ENCODE data around the gene ANAPC1. TPM values are rescaled to one million over a fixed set of nuclear protein-coding genes. Genes with fewer than 3 reads are reported as not detected.
"Not testable (repeated sequence)": the region's sequence is repeated elsewhere in the genome, so short reads cannot be mapped to it uniquely, and the experiment has no call there.

Gene ANAPC1
- total RNA-seq, 2 experiments from 2014 or later = 52.1 to 52.5 TPM

DNA sequence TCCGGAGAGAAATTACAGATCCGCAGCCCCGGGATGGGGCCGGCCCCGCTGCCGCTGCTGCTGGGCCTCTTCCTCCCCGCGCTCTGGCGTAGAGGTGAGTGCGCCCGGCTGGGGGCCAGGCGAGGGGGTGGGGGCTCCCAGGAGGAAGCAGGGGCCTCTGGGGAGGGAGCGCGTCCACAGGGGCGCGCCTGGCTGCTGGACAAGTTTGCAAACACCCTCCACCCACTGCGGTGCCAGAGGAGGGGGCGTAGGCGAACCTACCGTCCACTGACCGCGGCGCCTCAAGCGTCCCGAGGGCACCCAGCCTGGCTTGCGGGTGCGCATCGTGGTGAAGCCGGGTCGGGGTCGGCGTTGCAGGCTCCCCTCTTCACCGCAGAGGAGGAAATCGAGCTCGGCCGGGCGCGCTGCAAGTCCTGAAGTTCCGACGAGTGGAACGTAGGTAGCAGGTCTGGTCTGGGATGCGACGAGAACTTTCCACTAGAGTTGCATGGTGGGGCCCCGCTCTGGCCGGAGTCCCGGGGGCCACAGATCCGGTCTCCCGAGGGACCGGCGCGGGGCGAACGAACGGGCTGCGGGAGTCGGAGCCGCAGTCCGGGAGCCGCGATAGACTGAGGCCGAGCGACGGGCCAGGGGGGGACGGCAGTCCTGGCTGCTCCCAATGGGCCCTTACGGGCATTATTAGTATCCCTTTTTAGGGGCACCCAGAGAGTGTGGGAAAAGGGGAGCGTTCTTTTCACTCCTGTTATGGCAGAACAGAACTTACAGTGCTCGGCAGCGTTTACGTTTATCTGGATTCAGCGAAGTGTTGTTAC lies 14.9 kb upstream of the ANAPC1 start:
- peak overlapping the region; percentile 63 for H3K4me3 Mint-ChIP-seq
- H3K9me3 Mint-ChIP-seq = no peaks in the 10 kb centered on the region
- peak; percentile 23 for DNase-seq
- peaks cover 14% of the 10 kb centered on the region for H3K4me1 Mint-ChIP-seq
- POLR2A ChIA-PET = interaction anchor here (1.1 kb wide), 1 partner anchor 14 kb away, joined by 3 read pairs; no protein-coding TSS in a partner anchor
- peaks cover 42% of the 10 kb centered on the region for H3K27me3 Mint-ChIP-seq
- H3K36me3 Mint-ChIP-seq (ENCODE audit: low read depth) = no peaks in the 10 kb centered on the region
- no peak overlapping the region for H3K27ac Mint-ChIP-seq
- CTCF ChIA-PET = interaction anchor here (0.7 to 1.3 kb wide), 3 partner anchors 11 to 539 kb away, joined by 3 to 7 read pairs (median 6); no protein-coding TSS in a partner anchor

GRCh38 chr2:111897924-111898702 lies 14.1 kb upstream of the ANAPC1 start, which contains the start of gene MERTK:
Gene MERTK, plus strand, starts transcription at chr2:111898607. Its CDS starts 129 bp downstream, at chr2:111898736.
- Mint-ChIP-seq H3K4me3 (peak within 1 kb of the TSS; percentile 63), H3K4me1 (peaks cover 14% of the 10 kb centered on the region), H3K27me3 (peaks cover 41% of the 10 kb centered on the region), H3K9me3 (no peaks in the 10 kb centered on the region), H3K36me3 (ENCODE audit: low read depth) (no peaks in the 10 kb centered on the region), H3K27ac (no peak within 1 kb of the TSS)
- CTCF ChIA-PET = interaction anchor here (0.7 to 1.2 kb wide), 3 partner anchors 10 to 540 kb away, joined by 3 to 6 read pairs (median 3); no protein-coding TSS in a partner anchor
- DNase-seq = peak; percentile 54
- POLR2A ChIA-PET = interaction anchor here (1.0 kb wide), 1 partner anchor 11 kb away, joined by 4 read pairs; no protein-coding TSS in a partner anchor

DNA sequence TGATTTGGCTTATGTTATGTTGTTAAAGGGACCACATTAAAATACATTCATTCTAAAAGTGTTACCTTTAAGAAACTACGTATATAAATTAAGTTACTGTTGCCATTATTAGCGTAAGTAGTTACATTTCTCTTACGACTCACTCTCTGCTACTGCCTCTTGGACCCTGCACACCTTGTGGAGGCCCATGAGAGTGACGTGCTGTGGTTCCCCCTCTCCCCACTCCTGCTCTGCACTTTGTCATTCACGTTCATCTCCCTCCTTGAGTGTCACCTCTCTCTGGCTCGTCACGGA lies 13.6 kb upstream of the ANAPC1 start:
- Mint-ChIP-seq H3K4me3 (peak overlapping the region; percentile 40), H3K27ac (no peak overlapping the region), H3K9me3 (no peaks in the 10 kb centered on the region), H3K36me3 (ENCODE audit: low read depth) (no peaks in the 10 kb centered on the region), H3K27me3 (peaks cover 37% of the 10 kb centered on the region), H3K4me1 (peaks cover 14% of the 10 kb centered on the region)
- ChIA-PET POLR2A (interaction anchor here (1.0 kb wide), 1 partner anchor 10 kb away, joined by 4 read pairs; no protein-coding TSS in a partner anchor), CTCF (interaction anchor here (1.0 to 1.2 kb wide), 2 partner anchors 10 to 127 kb away, joined by 3 to 6 read pairs; no protein-coding TSS in a partner anchor)
- DNase-seq = no peak

DNA sequence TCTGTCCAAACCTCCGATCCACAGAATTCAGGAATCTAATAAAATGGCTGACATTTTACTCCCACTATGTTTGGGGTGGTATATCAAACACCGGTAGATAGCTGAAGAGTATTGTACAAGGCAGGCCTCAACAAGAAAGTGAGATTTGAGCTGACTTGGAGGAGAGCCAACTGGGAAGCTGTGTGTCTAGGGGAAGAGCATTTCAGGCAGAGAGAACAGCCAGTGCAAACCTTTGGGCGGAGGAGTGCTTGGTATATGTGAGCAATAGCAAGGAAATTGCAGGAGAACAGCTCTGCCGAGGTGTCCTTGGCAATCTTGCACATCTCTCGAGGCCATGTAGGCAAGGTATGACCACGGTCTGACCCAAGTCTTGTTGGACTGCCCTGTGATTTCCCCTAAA lies 12.6 kb upstream of the ANAPC1 start:
- Mint-ChIP-seq H3K27ac (no peak overlapping the region), H3K4me1 (peaks cover 14% of the 10 kb centered on the region), H3K27me3 (peaks cover 32% of the 10 kb centered on the region), H3K4me3 (no peak overlapping the region), H3K36me3 (ENCODE audit: low read depth) (no peaks in the 10 kb centered on the region), H3K9me3 (no peaks in the 10 kb centered on the region)
- POLR2A ChIA-PET = interaction anchor here (1.1 to 1.4 kb wide), 2 partner anchors 12 to 13 kb away, joined by 3 to 6 read pairs; partner anchors contain the start of gene ANAPC1
- CTCF ChIA-PET = interaction anchor here (1.7 kb wide), 1 partner anchor 9 kb away, joined by 7 read pairs; no protein-coding TSS in a partner anchor
- no peak for DNase-seq

GRCh38 chr2:111896024-111896423 lies 12.0 kb upstream of the ANAPC1 start:
- POLR2A ChIA-PET = interaction anchor here (1.1 to 1.4 kb wide), 2 partner anchors 11 to 12 kb away, joined by 3 to 6 read pairs; partner anchors contain the start of gene ANAPC1

DNA sequence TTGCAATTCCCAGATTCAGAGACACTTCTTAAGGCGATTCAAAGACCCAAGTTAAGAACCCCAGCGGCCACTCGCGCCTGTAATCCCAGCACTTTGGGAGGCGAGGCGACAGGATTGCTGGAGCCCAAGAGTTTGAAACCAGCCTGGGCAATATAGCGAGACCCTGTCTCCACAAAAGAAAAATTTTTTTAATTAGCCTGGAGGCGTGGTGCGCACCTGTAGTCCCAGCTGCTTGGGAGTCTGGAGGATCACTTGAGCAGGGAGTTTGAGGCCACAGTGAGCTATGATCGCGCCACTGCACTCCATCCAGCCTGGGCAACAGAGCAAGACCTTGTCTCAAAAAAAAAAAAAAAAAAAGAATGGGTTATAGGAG lies 585 bp upstream of the ANAPC1 start:
- no peak for DNase-seq
- Mint-ChIP-seq H3K9me3 (no peaks in the 10 kb centered on the region), H3K4me3 (peak overlapping the region; percentile 83), H3K27me3 (no peaks in the 10 kb centered on the region), H3K4me1 (peaks cover 29% of the 10 kb centered on the region), H3K27ac (peak overlapping the region; percentile 81), H3K36me3 (ENCODE audit: low read depth) (peaks cover 5% of the 10 kb centered on the region)
- POLR2A ChIA-PET = interaction anchor here (1.0 to 2.6 kb wide), 6 partner anchors 12 to 170 kb away, joined by 3 to 13 read pairs (median 4); partner anchors contain the start of gene TMEM87B
- CTCF ChIA-PET = interaction anchor here (0.6 to 1.3 kb wide), 3 partner anchors 21 to 596 kb away, joined by 3 to 4 read pairs (median 3); no protein-coding TSS in a partner anchor

More at GRCh38 chr2:111896024-111896423, 12.0 kb upstream of the ANAPC1 start:
- no peaks in the 10 kb centered on the region for H3K36me3 Mint-ChIP-seq (ENCODE audit: low read depth)
- no peak overlapping the region for H3K27ac Mint-ChIP-seq
- DNase-seq = no peak
- CTCF ChIA-PET = interaction anchor here (1.7 kb wide), 1 partner anchor 8 kb away, joined by 7 read pairs; no protein-coding TSS in a partner anchor
- H3K4me1 Mint-ChIP-seq = peaks cover 14% of the 10 kb centered on the region
- no peaks in the 10 kb centered on the region for H3K9me3 Mint-ChIP-seq
- H3K4me3 Mint-ChIP-seq = no peak overlapping the region
- H3K27me3 Mint-ChIP-seq = peaks cover 32% of the 10 kb centered on the region

DNA sequence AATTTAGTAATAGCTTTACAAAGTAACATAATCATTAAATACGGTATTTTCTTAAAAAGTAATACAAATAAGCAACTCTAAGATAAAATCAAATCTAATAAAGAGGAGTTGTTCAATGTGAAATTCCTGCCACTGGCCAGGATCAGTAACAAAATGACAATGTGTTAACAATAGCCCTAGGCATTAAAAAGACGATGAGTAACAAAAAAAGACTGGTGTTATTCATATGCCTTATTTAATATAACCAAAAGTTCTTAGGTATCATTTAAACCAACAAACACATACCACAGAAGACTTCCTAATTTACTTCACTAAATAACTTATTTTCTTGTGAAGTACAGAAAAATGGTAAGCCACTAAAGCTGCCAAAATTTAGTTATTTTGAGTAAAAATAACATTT lies 11.2 kb downstream of the ANAPC1 start:
- CTCF ChIA-PET, H3K4me1 Mint-ChIP-seq, POLR2A ChIA-PET, H3K9me3 Mint-ChIP-seq, H3K4me3 Mint-ChIP-seq, H3K27me3 Mint-ChIP-seq, H3K27ac Mint-ChIP-seq, DNase-seq: not testable (repeated sequence)
- H3K36me3 Mint-ChIP-seq (ENCODE audit: low read depth) = peaks cover 49% of the 10 kb centered on the region

GRCh38 chr2:111865124-111865523 lies 18.9 kb downstream of the ANAPC1 start:
- H3K27ac Mint-ChIP-seq, H3K9me3 Mint-ChIP-seq, CTCF ChIA-PET, H3K4me3 Mint-ChIP-seq, H3K27me3 Mint-ChIP-seq, DNase-seq, POLR2A ChIA-PET, H3K4me1 Mint-ChIP-seq: not testable (repeated sequence)
- H3K36me3 Mint-ChIP-seq (ENCODE audit: low read depth) = peaks cover 21% of the 10 kb centered on the region

GRCh38 chr2:111860005-111860404 lies 24.0 kb downstream of the ANAPC1 start:
- POLR2A ChIA-PET, CTCF ChIA-PET: not testable (repeated sequence)

DNA sequence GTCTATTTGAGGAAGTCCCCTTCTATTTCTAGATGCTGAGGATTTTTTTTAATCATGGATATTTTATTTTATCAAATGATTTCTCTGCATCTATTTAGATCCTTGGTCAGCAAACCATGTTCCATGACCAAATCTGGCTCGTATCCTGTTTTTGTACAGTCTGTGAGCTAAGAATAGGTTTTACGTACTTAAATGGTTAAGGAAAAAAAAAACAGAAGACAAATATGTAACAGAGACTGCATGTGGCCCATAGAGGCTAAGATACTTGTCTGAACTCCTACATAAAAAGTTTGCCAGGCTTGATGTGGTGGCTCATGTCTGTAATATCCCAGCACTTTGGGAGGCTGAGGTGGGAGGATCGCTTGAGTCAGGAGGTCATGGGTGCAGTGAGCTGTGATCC lies 31.4 kb downstream of the ANAPC1 start:
- DNase-seq, CTCF ChIA-PET, POLR2A ChIA-PET, H3K27ac Mint-ChIP-seq, H3K9me3 Mint-ChIP-seq, H3K4me1 Mint-ChIP-seq, H3K27me3 Mint-ChIP-seq, H3K4me3 Mint-ChIP-seq: not testable (repeated sequence)
- peaks cover 28% of the 10 kb centered on the region for H3K36me3 Mint-ChIP-seq (ENCODE audit: low read depth)

More at GRCh38 chr2:111860005-111860404, 24.0 kb downstream of the ANAPC1 start:
- peaks cover 18% of the 10 kb centered on the region for H3K36me3 Mint-ChIP-seq (ENCODE audit: low read depth)
- H3K9me3 Mint-ChIP-seq, H3K4me1 Mint-ChIP-seq, H3K27ac Mint-ChIP-seq, H3K4me3 Mint-ChIP-seq, DNase-seq, H3K27me3 Mint-ChIP-seq: not testable (repeated sequence)

DNA sequence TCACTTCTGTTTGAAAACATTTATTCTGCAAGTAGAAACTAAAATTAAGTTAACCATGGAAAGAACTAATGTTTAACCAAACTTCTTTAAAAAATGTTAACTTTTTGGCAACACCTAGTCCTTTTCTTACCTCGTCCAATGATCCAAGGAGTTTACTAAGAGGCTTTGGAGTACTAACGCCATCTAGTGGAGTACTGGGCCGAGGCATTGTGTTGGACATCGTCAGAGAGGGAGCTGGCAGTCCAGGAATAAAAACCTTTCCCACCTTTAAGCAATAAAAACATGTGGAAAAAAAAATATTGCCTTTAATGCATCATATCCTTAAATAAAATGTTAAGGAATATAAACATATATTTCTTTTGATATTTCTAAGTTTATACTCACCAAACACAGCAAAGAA lies 33.3 kb downstream of the ANAPC1 start:
- POLR2A ChIA-PET = not testable (repeated sequence)

DNA sequence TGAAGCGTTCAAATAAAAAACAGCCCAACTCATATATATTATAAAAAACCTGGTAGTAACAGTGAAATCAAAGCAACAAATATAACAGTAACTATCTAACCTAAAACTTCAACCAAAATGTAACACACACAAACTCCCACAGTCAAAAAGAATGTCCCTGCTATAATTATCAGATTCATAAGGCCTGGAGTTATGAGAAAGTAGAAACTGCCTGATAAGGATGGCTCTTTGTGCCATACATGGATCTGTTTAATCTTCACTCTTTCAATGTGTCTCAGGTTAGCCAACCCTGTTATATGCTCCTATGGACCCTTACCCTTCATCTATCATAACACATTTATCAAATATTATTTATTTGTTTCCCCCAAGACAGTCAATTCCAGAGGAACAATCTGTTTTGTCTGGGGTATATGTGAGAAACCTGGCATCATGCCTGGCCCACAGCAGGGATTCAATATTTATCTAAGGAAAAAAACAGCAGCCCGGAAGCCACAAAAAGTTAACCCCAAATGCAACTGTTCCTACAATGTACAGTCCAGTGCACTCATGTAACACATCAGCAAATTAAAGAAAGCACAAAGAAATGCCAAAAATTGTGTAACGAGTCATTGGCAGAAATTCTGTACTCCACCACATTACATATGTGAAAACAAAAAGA lies 44.2 kb downstream of the ANAPC1 start:
- H3K27ac Mint-ChIP-seq, H3K4me3 Mint-ChIP-seq, CTCF ChIA-PET, DNase-seq, H3K27me3 Mint-ChIP-seq, H3K4me1 Mint-ChIP-seq, H3K9me3 Mint-ChIP-seq, POLR2A ChIA-PET: not testable (repeated sequence)
- peaks cover 27% of the 10 kb centered on the region for H3K36me3 Mint-ChIP-seq (ENCODE audit: low read depth)

More for the DNA sequence above, 33.3 kb downstream of the ANAPC1 start:
- H3K36me3 Mint-ChIP-seq (ENCODE audit: low read depth) = peaks cover 31% of the 10 kb centered on the region
- H3K27me3 Mint-ChIP-seq, H3K4me3 Mint-ChIP-seq, CTCF ChIA-PET, H3K4me1 Mint-ChIP-seq, H3K9me3 Mint-ChIP-seq, H3K27ac Mint-ChIP-seq: not testable (repeated sequence)
- peak; percentile 35 for DNase-seq

Data from activated CD4-positive, alpha-beta memory T cell treated with anti-CD3 and anti-CD28 coated beads, Interleukin-2, amount 10 ng/mL, durations not matched to agents 7 days and 5 days (primary cell).